WTC11 (cell line): ENCODE data around the gene TTLL5. TPM values are rescaled to one million over a fixed set of nuclear protein-coding genes. Genes with fewer than 3 reads are reported as not detected.

ENCODE experiments used
- ATAC-seq: fragments of 200-7000 bp; cut with Tn5 transposase; 2 replicates; pipeline ENCODE4 v1.10.0; 2021; ENCODE audit warnings: mild to moderate bottlenecking, moderate library complexity
- CTCF ChIA-PET: fragments of 300-600 bp; sonication (Branson Sonifier 250); formaldehyde crosslinking; loops from one replicate; lab custom pipeline; 2021; ENCODE audit warnings: antibody characterized with exemption; lab: Charles Lee
- POLR2A ChIA-PET: fragments of 350-600 bp; sonication (Branson Sonifier 250); formaldehyde crosslinking; loops from one replicate; lab custom pipeline; 2021; ENCODE audit warnings: antibody characterized with exemption; lab: Charles Lee
- DNase-seq: peaks from one replicate; pipeline ENCODE4 v3.0.0; 2021; ENCODE audit warnings: low spot score
- H3K27ac Mint-ChIP-seq: 2 replicates; pipeline ENCODE4 v1.8.0; 2021; ENCODE audit warnings: mixed read lengths
- H3K27me3 Mint-ChIP-seq: 2 replicates; pipeline ENCODE4 v1.8.0; 2021; ENCODE audit warnings: low read depth, mild to moderate bottlenecking, moderate library complexity, mixed read lengths
- H3K36me3 Mint-ChIP-seq: 2 replicates; pipeline ENCODE4 v1.8.0; 2021; ENCODE audit warnings: mixed read lengths
- H3K4me1 Mint-ChIP-seq: 2 replicates; pipeline ENCODE4 v1.8.0; 2022; ENCODE audit warnings: mixed read lengths
- H3K4me3 Mint-ChIP-seq: 2 replicates; pipeline ENCODE4 v1.8.0; 2021; ENCODE audit warnings: mild to moderate bottlenecking, moderate library complexity, mixed read lengths
- H3K9me3 Mint-ChIP-seq: 2 replicates; pipeline ENCODE4 v1.8.0; 2021; ENCODE audit warnings: mixed read lengths
- AFF4 ChIP-seq: sonication (generic); formaldehyde crosslinking; IDR thresholded peaks from 2 replicates; pipeline ENCODE4 v1.8.1; 2023; ENCODE audit warnings: mild to moderate bottlenecking, missing genetic modification reagents, borderline replicate concordance
- CREB1 ChIP-seq: sonication (generic); formaldehyde crosslinking; IDR thresholded peaks from 2 replicates; pipeline ENCODE4 v1.8.0; 2023; ENCODE audit warnings: mild to moderate bottlenecking, missing genetic modification reagents
- EMX1 ChIP-seq: fragments of 250-450 bp; sonication (Bioruptor Pico); IDR thresholded peaks from 2 replicates; pipeline ENCODE4 v1.8.0; 2021; ENCODE audit warnings: mild to moderate bottlenecking
- ETV6 ChIP-seq: sonication (generic); formaldehyde crosslinking; IDR thresholded peaks from 2 replicates; pipeline ENCODE4 v1.8.1; 2022; ENCODE audit warnings: mild to moderate bottlenecking, missing genetic modification reagents
- FOXP1 ChIP-seq: sonication (generic); formaldehyde crosslinking; IDR thresholded peaks from 2 replicates; pipeline ENCODE4 v1.8.0; 2022; ENCODE audit warnings: missing genetic modification reagents, mild to moderate bottlenecking, moderate library complexity, borderline replicate concordance
- FOXP4 ChIP-seq: sonication (generic); formaldehyde crosslinking; IDR thresholded peaks from 2 replicates; pipeline ENCODE4 v1.8.0; 2022; ENCODE audit warnings: mild to moderate bottlenecking, missing genetic modification reagents
- KAT7 ChIP-seq: sonication (generic); formaldehyde crosslinking; IDR thresholded peaks from 2 replicates; pipeline ENCODE4 v1.8.1; 2023; ENCODE audit warnings: missing genetic modification reagents, mild to moderate bottlenecking, borderline replicate concordance
- MXD4 ChIP-seq: fragments of 250-450 bp; sonication (Bioruptor Pico); IDR thresholded peaks from 2 replicates; pipeline ENCODE4 v1.8.0; 2021; ENCODE audit warnings: mild to moderate bottlenecking, moderate library complexity, borderline replicate concordance
- NFE2L1 ChIP-seq: sonication (generic); formaldehyde crosslinking; IDR thresholded peaks from 2 replicates; pipeline ENCODE4 v1.8.1; 2023; ENCODE audit warnings: missing genetic modification reagents
- PRDM15 ChIP-seq: sonication (generic); formaldehyde crosslinking; IDR thresholded peaks from 2 replicates; pipeline ENCODE4 v1.8.0; 2022; ENCODE audit warnings: missing genetic modification reagents
- PREB ChIP-seq: sonication (generic); formaldehyde crosslinking; IDR thresholded peaks from 2 replicates; pipeline ENCODE4 v1.8.1; 2022; ENCODE audit warnings: mild to moderate bottlenecking, missing genetic modification reagents, moderate library complexity, borderline replicate concordance
- TEAD1 ChIP-seq: sonication (generic); formaldehyde crosslinking; IDR thresholded peaks from 2 replicates; pipeline ENCODE4 v1.8.0; 2022; ENCODE audit warnings: mild to moderate bottlenecking, missing genetic modification reagents
- USF2 ChIP-seq: sonication (generic); formaldehyde crosslinking; IDR thresholded peaks from 2 replicates; pipeline ENCODE4 v1.8.1; 2023; ENCODE audit warnings: mild to moderate bottlenecking, missing genetic modification reagents, moderate library complexity
- ZBTB43 ChIP-seq: sonication (generic); formaldehyde crosslinking; IDR thresholded peaks from 2 replicates; pipeline ENCODE4 v1.8.1; 2023; ENCODE audit warnings: mild to moderate bottlenecking, missing genetic modification reagents
- ZNF219 ChIP-seq: sonication (generic); formaldehyde crosslinking; IDR thresholded peaks from 2 replicates; pipeline ENCODE4 v1.8.0; 2023; ENCODE audit warnings: missing genetic modification reagents, mild to moderate bottlenecking, borderline replicate concordance
- ZNF263 ChIP-seq: sonication (generic); formaldehyde crosslinking; IDR thresholded peaks from 2 replicates; pipeline ENCODE4 v1.8.1; 2022; ENCODE audit warnings: low read depth, mild to moderate bottlenecking, moderate library complexity, missing genetic modification reagents
- ZNF416 ChIP-seq: fragments of 250-450 bp; sonication (Bioruptor Pico); IDR thresholded peaks from 2 replicates; pipeline ENCODE4 v1.9.0; 2021; ENCODE audit warnings: mild to moderate bottlenecking, inconsistent platforms
- total RNA-seq: library from RNA; stranded (reverse); gene quantifications from 3 replicates; pipeline ENCODE4 v1.2.3, GENCODE V29; 2021

TTLL5 gene
- total RNA-seq, 1 experiment from 2014 or later = 39.6 TPM

- H3K36me3 Mint-ChIP-seq = peaks cover 24% of the 10 kb centered on the region
- ChIA-PET POLR2A (no interaction called here), CTCF (interaction anchor here (1.1 kb wide), 1 partner anchor 9 kb away, joined by 3 read pairs; no protein-coding TSS in a partner anchor)
- DNase-seq (no peak), ATAC-seq (no peak)
- no peaks in the 10 kb centered on the region for H3K4me1 Mint-ChIP-seq
- TF ChIP-seq ZNF219 (no peak), ZNF416 (CRISPR knock-in tag) (no peak), ETV6 (no peak), ZNF263 (no peak), USF2 (CRISPR knock-in tag) (no peak), ZBTB43 (CRISPR knock-in tag) (no peak), EMX1 (CRISPR knock-in tag) (no peak), AFF4 (CRISPR knock-in tag) (no peak), CREB1 (no peak)
- no peaks in the 10 kb centered on the region for H3K9me3 Mint-ChIP-seq
- H3K27me3 Mint-ChIP-seq = no peaks in the 10 kb centered on the region
- no peak overlapping the region for H3K4me3 Mint-ChIP-seq
- no peak overlapping the region for H3K27ac Mint-ChIP-seq
Observed at GRCh38 chr14:75718199-75718598, 57.2 kb downstream of the TTLL5 start.

GRCh38 chr14:75720116-75720515 is 59.1 kb downstream of the TTLL5 start:
- DNase-seq = no peak
- CTCF ChIA-PET = interaction anchor here (1.0 to 1.7 kb wide), 3 partner anchors 9 to 259 kb away, joined by 3 to 6 read pairs (median 5); no protein-coding TSS in a partner anchor
- peaks cover 32% of the 10 kb centered on the region for H3K36me3 Mint-ChIP-seq
- POLR2A ChIA-PET = no interaction called here
- TF ChIP-seq FOXP4 (CRISPR knock-in tag) = no peak
- no peaks in the 10 kb centered on the region for H3K27me3 Mint-ChIP-seq
- ATAC-seq = no peak
- no peak overlapping the region for H3K4me3 Mint-ChIP-seq
- no peaks in the 10 kb centered on the region for H3K9me3 Mint-ChIP-seq
- H3K27ac Mint-ChIP-seq = no peak overlapping the region
- no peaks in the 10 kb centered on the region for H3K4me1 Mint-ChIP-seq

- Mint-ChIP-seq H3K36me3 (peaks cover 41% of the 10 kb centered on the region), H3K27ac (no peak overlapping the region), H3K4me1 (no peaks in the 10 kb centered on the region), H3K4me3 (no peak overlapping the region), H3K27me3 (no peaks in the 10 kb centered on the region), H3K9me3 (no peaks in the 10 kb centered on the region)
- ChIA-PET CTCF (interaction anchor here (1.2 to 1.7 kb wide), 2 partner anchors 12 to 258 kb away, joined by 3 to 6 read pairs; no protein-coding TSS in a partner anchor), POLR2A (no interaction called here)
- no peak for ATAC-seq
- DNase-seq = no peak
- no peak for TF ChIP-seq MXD4 (CRISPR knock-in tag)
- no peak for TF ChIP-seq PRDM15
- no peak for TF ChIP-seq ZBTB43 (CRISPR knock-in tag)
- no peak for TF ChIP-seq NFE2L1
- no peak for TF ChIP-seq TEAD1 (CRISPR knock-in tag)
- TF ChIP-seq FOXP1 = no peak
- no peak for TF ChIP-seq PREB (CRISPR knock-in tag)
- TF ChIP-seq KAT7 = no peak
Observed at GRCh38 chr14:75720842-75721498, 59.9 kb downstream of the TTLL5 start.
